Thymus (tissue), 11 donors: ENCODE data around the gene GATB. TPM values are rescaled to one million over a fixed set of nuclear protein-coding genes. Genes with fewer than 3 reads are reported as not detected.
A peak's percentile ranks its signal among the peaks of the same experiment; 100 is the strongest.

ENCODE experiments used
- DNase-seq, 9 donors: peaks; one replicate each; pipeline ENCODE4 v3.0.0-alpha.2; 2013; ENCODE audit warnings: low spot score in 9 of 9, low read depth in 6 of 9, missing footprints in 1 of 9
- H3K27ac ChIP-seq, 2 donors: one replicate each; pipeline ENCODE4 v1.5.1; 2013; ENCODE audit warnings: control low read depth in 1 of 2, low read depth in 1 of 2, low read length in 1 of 2, mild to moderate bottlenecking in 1 of 2, moderate library complexity in 1 of 2
- H3K27me3 ChIP-seq, 2 donors: one replicate each; pipeline ENCODE4 v1.5.1; 2013; ENCODE audit warnings: low read length in 1 of 2; ENCODE audit not compliant: control insufficient read depth in 2 of 2, insufficient read depth in 1 of 2
- H3K36me3 ChIP-seq, 2 donors: one replicate each; pipeline ENCODE4 v1.5.1; 2013; ENCODE audit warnings: low read length in 1 of 2, mild to moderate bottlenecking in 1 of 2, moderate library complexity in 1 of 2; ENCODE audit not compliant: control insufficient read depth in 2 of 2, insufficient read depth in 2 of 2
- H3K4me1 ChIP-seq, 2 donors: one replicate each; pipeline ENCODE4 v1.5.1; 2013; ENCODE audit warnings: low read length in 2 of 2; ENCODE audit not compliant: control insufficient read depth in 2 of 2, insufficient read depth in 2 of 2
- H3K4me3 ChIP-seq, 2 donors: one replicate each; pipeline ENCODE4 v1.5.1; 2013; ENCODE audit warnings: low read length in 2 of 2, control low read depth in 1 of 2, mild to moderate bottlenecking in 1 of 2
- H3K9me3 ChIP-seq, 2 donors: one replicate each; pipeline ENCODE4 v1.5.1; 2013; ENCODE audit warnings: low read length in 1 of 2, mild to moderate bottlenecking in 1 of 2; ENCODE audit not compliant: control insufficient read depth in 2 of 2, insufficient read depth in 1 of 2
- WGBS: extraction: QIAGEN DNeasy Blood & Tissue Kit; methylation state at CpG from one replicate; pipeline ENCODE4 v1.1.7; 2013; 5-methylcytosine and 5-hydroxymethylcytosine counted together
- polyA plus RNA-seq: library from polyadenylated mRNA; stranded (reverse); fragments of 200-250 nt; gene quantifications from one replicate; pipeline ENCODE4 v1.2.3, GENCODE V29; 2013
- total RNA-seq: library from RNA; stranded (reverse); fragments of 120-200 nt; gene quantifications from one replicate; pipeline ENCODE4 v1.2.4, GENCODE V29; 2013
- donor health status: healthy.

GATB gene
- total and polyA plus RNA-seq, 2 donors: 14.5 to 17.6 TPM

GRCh38 chr4:151804086-151804630 is 43.4 kb upstream of the GATB start:
- Histone ChIP-seq H3K9me3 (no peaks in the 10 kb centered on the region), H3K36me3 (no peaks in the 10 kb centered on the region), H3K27me3 (no peaks in the 10 kb centered on the region), H3K4me3 (no peak overlapping the region), H3K4me1 (no peaks in the 10 kb centered on the region), H3K27ac (no peak overlapping the region)
- no peak for DNase-seq
- 97% methylated on average over 4 of the region's 4 CpGs for WGBS

DNA sequence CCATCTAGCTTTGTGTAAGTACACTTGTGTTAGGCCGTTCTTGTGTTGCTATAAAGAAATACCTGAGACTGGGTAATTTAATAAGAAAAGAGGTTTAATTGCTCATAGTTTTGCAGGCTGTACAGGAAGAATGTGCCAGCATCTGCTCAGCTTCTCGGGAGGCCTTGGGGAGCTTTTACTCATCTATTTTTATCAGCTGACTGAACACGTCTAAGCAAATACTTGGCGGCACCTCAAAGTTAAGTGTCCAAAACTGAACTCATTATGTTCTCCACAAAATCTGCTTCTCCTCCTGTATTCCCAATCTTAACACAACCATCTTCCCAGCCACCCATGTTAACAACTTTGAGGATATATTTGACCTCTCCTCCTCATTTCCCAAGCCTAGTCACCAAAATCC is 42.4 kb upstream of the GATB start:
- Histone ChIP-seq H3K27ac (no peak overlapping the region), H3K9me3 (no peaks in the 10 kb centered on the region), H3K4me1 (no peaks in the 10 kb centered on the region), H3K4me3 (no peak overlapping the region), H3K27me3 (no peaks in the 10 kb centered on the region), H3K36me3 (no peaks in the 10 kb centered on the region)
- DNase-seq: no peak
- WGBS: 99% methylated on average over 4 of the region's 4 CpGs

- WGBS: 72% methylated on average over 15 of the region's 15 CpGs
- peak in 7 of 9 donors; percentile 4 to 59 (median 18) for DNase-seq
- H3K4me1 ChIP-seq: no peaks in the 10 kb centered on the region
Measured at GRCh38 chr4:151801547-151802516, 41.0 kb upstream of the GATB start.

GRCh38 chr4:151799417-151800012 is 38.7 kb upstream of the GATB start:
- no peak overlapping the region for H3K27ac ChIP-seq
- H3K36me3 ChIP-seq: no peaks in the 10 kb centered on the region
- DNase-seq: no peak
- 94% methylated on average over 3 of the region's 3 CpGs for WGBS
- H3K4me3 ChIP-seq: no peak overlapping the region
- no peaks in the 10 kb centered on the region for H3K4me1 ChIP-seq
- H3K9me3 ChIP-seq: no peaks in the 10 kb centered on the region
- no peaks in the 10 kb centered on the region for H3K27me3 ChIP-seq

More at GRCh38 chr4:151801547-151802516, 41.0 kb upstream of the GATB start:
- no peaks in the 10 kb centered on the region for H3K27me3 ChIP-seq
- no peak overlapping the region for H3K4me3 ChIP-seq
- no peaks in the 10 kb centered on the region for H3K9me3 ChIP-seq
- H3K27ac ChIP-seq: no peak overlapping the region
- H3K36me3 ChIP-seq: no peaks in the 10 kb centered on the region

DNA sequence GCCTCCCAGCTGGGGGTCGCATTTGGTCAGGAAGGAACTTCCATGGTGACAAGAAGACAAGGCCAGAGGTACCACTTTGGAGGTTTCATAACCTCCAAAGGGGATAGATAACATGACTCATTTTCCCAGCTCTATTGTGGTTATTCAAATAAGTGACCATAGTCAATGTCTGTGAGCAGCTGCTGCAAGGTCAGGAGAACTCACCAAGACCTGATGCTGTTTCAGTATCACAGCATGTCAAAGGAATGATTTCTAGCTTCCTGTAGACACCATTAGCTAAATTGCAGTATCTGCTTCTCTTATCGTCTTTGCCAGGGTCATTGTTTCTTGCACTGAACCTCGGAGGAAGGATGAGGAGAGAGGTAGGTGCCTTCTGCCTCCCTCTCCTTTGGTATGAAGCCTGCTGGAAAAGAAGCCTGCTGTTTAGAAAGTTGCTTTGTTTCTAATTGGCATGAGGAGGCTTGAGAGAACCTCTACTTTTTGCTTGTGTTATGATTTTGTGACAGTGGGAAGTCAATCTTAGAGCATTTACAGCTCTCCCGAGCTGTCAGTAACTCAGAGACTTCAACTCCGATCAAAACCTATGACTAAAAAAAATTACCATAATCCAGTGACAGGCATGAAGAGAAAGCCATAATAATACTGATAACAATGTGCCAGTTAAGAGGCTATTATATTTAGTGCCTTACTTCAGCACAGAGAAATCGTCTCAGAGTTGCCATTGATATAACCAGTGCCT is 38.0 kb upstream of the GATB start:
- no peak for DNase-seq
- no peaks in the 10 kb centered on the region for H3K36me3 ChIP-seq
- no peaks in the 10 kb centered on the region for H3K4me1 ChIP-seq
- no peak overlapping the region for H3K4me3 ChIP-seq
- WGBS: 78% methylated on average over 6 of the region's 6 CpGs
- H3K27me3 ChIP-seq: no peaks in the 10 kb centered on the region
- no peak overlapping the region for H3K27ac ChIP-seq
- no peaks in the 10 kb centered on the region for H3K9me3 ChIP-seq

- Histone ChIP-seq H3K27me3 (no peaks in the 10 kb centered on the region), H3K36me3 (no peaks in the 10 kb centered on the region), H3K4me3 (no peak overlapping the region), H3K4me1 (no peaks in the 10 kb centered on the region), H3K9me3 (no peaks in the 10 kb centered on the region), H3K27ac (no peak overlapping the region)
- no peak for DNase-seq
Measured at GRCh38 chr4:151797853-151798252, 37.0 kb upstream of the GATB start.

- no peaks in the 10 kb centered on the region for H3K9me3 ChIP-seq
- WGBS: 92% methylated on average over 3 of the region's 3 CpGs
- no peaks in the 10 kb centered on the region for H3K27me3 ChIP-seq
- DNase-seq: no peak
- no peak overlapping the region for H3K27ac ChIP-seq
- H3K4me1 ChIP-seq: no peaks in the 10 kb centered on the region
- no peaks in the 10 kb centered on the region for H3K36me3 ChIP-seq
- no peak overlapping the region for H3K4me3 ChIP-seq
Measured at GRCh38 chr4:151797131-151797530, 36.3 kb upstream of the GATB start.

- no peak overlapping the region for H3K4me3 ChIP-seq
- H3K4me1 ChIP-seq: no peaks in the 10 kb centered on the region
- 96% methylated on average over 3 of the region's 3 CpGs for WGBS
- no peak overlapping the region for H3K27ac ChIP-seq
- H3K27me3 ChIP-seq: no peaks in the 10 kb centered on the region
- H3K36me3 ChIP-seq: no peaks in the 10 kb centered on the region
- DNase-seq: no peak
- H3K9me3 ChIP-seq: no peaks in the 10 kb centered on the region
Measured at GRCh38 chr4:151796106-151796505, 35.3 kb upstream of the GATB start.

- Histone ChIP-seq H3K27me3 (no peaks in the 10 kb centered on the region), H3K27ac (no peak overlapping the region), H3K36me3 (no peaks in the 10 kb centered on the region), H3K9me3 (no peaks in the 10 kb centered on the region), H3K4me1 (no peaks in the 10 kb centered on the region), H3K4me3 (no peak overlapping the region)
- no peak for DNase-seq
- WGBS: 73% methylated on average over 4 of the region's 4 CpGs
Measured at GRCh38 chr4:151792995-151793394, 32.2 kb upstream of the GATB start.
